Lower leg skin (tissue), 4 donors: ENCODE data around the gene MYO3B. TPM values are rescaled to one million over a fixed set of nuclear protein-coding genes. Genes with fewer than 3 reads are reported as not detected.

Source experiments
- DNase-seq, 2 donors: peaks; one replicate each; pipeline ENCODE4 v3.0.0-alpha.2; 2019; ENCODE audit warnings: low spot score in 2 of 2
- H3K4me3 ChIP-seq: fragments of 200-600 bp; sonication (generic); 2 replicates; pipeline ENCODE4 v1.5.1; 2017; ENCODE audit warnings: mild to moderate bottlenecking, low read depth; ENCODE audit not compliant: poor library complexity, severe bottlenecking
- CTCF ChIP-seq, 3 donors: fragments of 450-650 bp; IDR thresholded peaks; one replicate each; pipeline ENCODE4 v1.5.1; 2016; ENCODE audit warnings: antibody characterized with exemption in 3 of 3, mild to moderate bottlenecking in 3 of 3, moderate library complexity in 2 of 3
- POLR2A ChIP-seq, 2 donors: fragments of 450-650 bp; IDR thresholded peaks; one replicate each; pipeline ENCODE4 v1.6.1; 2016 to 2017; ENCODE audit warnings: antibody characterized with exemption in 2 of 2, mild to moderate bottlenecking in 1 of 2, moderate library complexity in 1 of 2
- WGBS, 2 donors: methylation state at CpG; one replicate each; pipeline ENCODE4 v1.1.5; 2018; 5-methylcytosine and 5-hydroxymethylcytosine counted together
- intact Hi-C: fragments of 100-400 bp; cut with DNase I; formaldehyde crosslinking; loops from one replicate; pipeline ENCODE4 v1.15.0; 2023; ENCODE audit warnings: low total_unique reads
- total RNA-seq, 4 donors: library from RNA; depleted of rRNA; stranded (reverse); fragments of >200 nt; gene quantifications; one replicate each; pipeline ENCODE4 v1.1.0, GENCODE V29; 2016

MYO3B gene
- total RNA-seq, 4 donors from 2014 or later, result 0.17 to 0.81 (median 0.66) TPM

GRCh38 chr2:170647741-170648436 is 469.9 kb downstream of the MYO3B start:
- WGBS, 2 donors, result 86 to 90% methylated on average over 8 of the region's 8 CpGs
- DNase-seq, result no peak
- TF ChIP-seq POLR2A (IDR thresholded peaks at IDR 0.05), result no peak
- TF ChIP-seq CTCF (IDR thresholded peaks at IDR 0.05), result no peak
- no peak overlapping the region for H3K4me3 ChIP-seq
- intact Hi-C loops, result no loop called here

- intact Hi-C loops, result no loop called here
- no peak overlapping the region for H3K4me3 ChIP-seq
- WGBS, 2 donors, result 39 to 41% methylated on average over 9 of the region's 9 CpGs
- TF ChIP-seq POLR2A (IDR thresholded peaks at IDR 0.05) (no peak), CTCF (IDR thresholded peaks at IDR 0.05) (no peak)
- no peak for DNase-seq
These were observed 473.8 kb downstream of the MYO3B start for GRCh38 chr2:170651624-170652325.

GRCh38 chr2:170652637-170653417 is 474.9 kb downstream of the MYO3B start:
- intact Hi-C loops, result no loop called here
- no peak for TF ChIP-seq CTCF (IDR thresholded peaks at IDR 0.05)
- TF ChIP-seq POLR2A (IDR thresholded peaks at IDR 0.05), result no peak
- no peak for DNase-seq
- H3K4me3 ChIP-seq, result no peak overlapping the region
- 84 to 88% methylated on average over 5 of the region's 5 CpGs for WGBS, 2 donors

GRCh38 chr2:170656669-170657068 is 478.7 kb downstream of the MYO3B start:
- intact Hi-C loops, result no loop called here
- 81 to 89% methylated on average over 3 of the region's 3 CpGs for WGBS, 2 donors
- TF ChIP-seq CTCF (IDR thresholded peaks at IDR 0.05), result no peak
- no peak for TF ChIP-seq POLR2A (IDR thresholded peaks at IDR 0.05)
- no peak for DNase-seq
- H3K4me3 ChIP-seq, result no peak overlapping the region

GRCh38 chr2:170660409-170660808 is 482.5 kb downstream of the MYO3B start:
- no peak for DNase-seq
- no peak overlapping the region for H3K4me3 ChIP-seq
- intact Hi-C loops, result no loop called here
- 5 to 10% methylated on average over 1 of the region's 1 CpG for WGBS, 2 donors
- TF ChIP-seq POLR2A (IDR thresholded peaks at IDR 0.05), result no peak
- no peak for TF ChIP-seq CTCF (IDR thresholded peaks at IDR 0.05)
